ENCODE measurements around the gene OR56B1. TPM values are rescaled to one million over a fixed set of nuclear protein-coding genes. Genes with fewer than 3 reads are reported as not detected.
"Not testable (repeated sequence)": the region's sequence is repeated elsewhere in the genome, so short reads cannot be mapped to it uniquely, and the experiment has no call there.

OR56B1 gene
- total and polyA plus RNA-seq, 8 donors: not detected

GRCh38 chr11:5712507-5712906 is 23.7 kb upstream of the OR56B1 start:
- intact Hi-C loops (cut with DNase I): no loop called here
- Histone ChIP-seq H3K4me1 (no peaks in the 10 kb centered on the region), H3K27me3 (no peaks in the 10 kb centered on the region), H3K27ac (no peak overlapping the region), H3K4me3 (no peak overlapping the region), H3K9me3 (no peaks in the 10 kb centered on the region), H3K36me3 (no peaks in the 10 kb centered on the region)
- DNase-seq: no peak
- 24 to 43% methylated on average over 1 of the region's 1 CpG for WGBS, 2 donors
- FAIRE-seq: peak; percentile 26
- peak in 3 of 4 donors; percentile 41 to 59 (median 58) for ATAC-seq
- TF ChIP-seq CTCF (IDR thresholded peaks at IDR 0.05): peak; percentile 18 to 34 (median 26)

- no peaks in the 10 kb centered on the region for H3K4me1 ChIP-seq
- WGBS, 2 donors: 61 to 77% methylated on average over 5 of the region's 5 CpGs
- no peaks in the 10 kb centered on the region for H3K9me3 ChIP-seq
- intact Hi-C loops (cut with DNase I): no loop called here
- no peak overlapping the region for H3K4me3 ChIP-seq
- H3K36me3 ChIP-seq: no peaks in the 10 kb centered on the region
- no peaks in the 10 kb centered on the region for H3K27me3 ChIP-seq
- no peak overlapping the region for H3K27ac ChIP-seq
- no peak for TF ChIP-seq CTCF (IDR thresholded peaks at IDR 0.05)
- ATAC-seq (no peak), FAIRE-seq (no peak), DNase-seq (no peak)
Observed at GRCh38 chr11:5713695-5714094, 22.6 kb upstream of the OR56B1 start.

- H3K36me3 ChIP-seq; ATAC-seq; H3K9me3 ChIP-seq; H3K27me3 ChIP-seq; H3K27ac ChIP-seq; intact Hi-C loops (cut with DNase I); DNase-seq; H3K4me3 ChIP-seq; H3K4me1 ChIP-seq; FAIRE-seq: not testable (repeated sequence)
- 82 to 100% methylated on average over 1 of the region's 1 CpG for WGBS, 2 donors
Observed at GRCh38 chr11:5716518-5716917, 19.7 kb upstream of the OR56B1 start.

GRCh38 chr11:5719703-5720495 is 16.3 kb upstream of the OR56B1 start:
- no peaks in the 10 kb centered on the region for H3K36me3 ChIP-seq
- TF ChIP-seq CTCF (IDR thresholded peaks at IDR 0.05): no peak
- FAIRE-seq (no peak), DNase-seq (no peak), ATAC-seq (no peak)
- H3K27ac ChIP-seq: no peak overlapping the region
- no peaks in the 10 kb centered on the region for H3K27me3 ChIP-seq
- H3K4me1 ChIP-seq: no peaks in the 10 kb centered on the region
- no peak overlapping the region for H3K4me3 ChIP-seq
- intact Hi-C loops (cut with DNase I): no loop called here
- WGBS, 2 donors: 85 to 86% methylated on average over 3 of the region's 3 CpGs
- no peaks in the 10 kb centered on the region for H3K9me3 ChIP-seq

GRCh38 chr11:5722622-5723021 is 13.6 kb upstream of the OR56B1 start:
- no peaks in the 10 kb centered on the region for H3K27me3 ChIP-seq
- no peaks in the 10 kb centered on the region for H3K9me3 ChIP-seq
- H3K4me1 ChIP-seq: no peaks in the 10 kb centered on the region
- intact Hi-C loops (cut with DNase I): no loop called here
- no peaks in the 10 kb centered on the region for H3K36me3 ChIP-seq
- DNase-seq (no peak), FAIRE-seq (no peak), ATAC-seq (no peak)
- H3K4me3 ChIP-seq: no peak overlapping the region
- no peak for TF ChIP-seq CTCF (IDR thresholded peaks at IDR 0.05)
- no peak overlapping the region for H3K27ac ChIP-seq
- WGBS, 2 donors: 35 to 45% methylated on average over 2 of the region's 2 CpGs
